ENCODE measurements around the gene TDO2.

TDO2 gene

DNA sequence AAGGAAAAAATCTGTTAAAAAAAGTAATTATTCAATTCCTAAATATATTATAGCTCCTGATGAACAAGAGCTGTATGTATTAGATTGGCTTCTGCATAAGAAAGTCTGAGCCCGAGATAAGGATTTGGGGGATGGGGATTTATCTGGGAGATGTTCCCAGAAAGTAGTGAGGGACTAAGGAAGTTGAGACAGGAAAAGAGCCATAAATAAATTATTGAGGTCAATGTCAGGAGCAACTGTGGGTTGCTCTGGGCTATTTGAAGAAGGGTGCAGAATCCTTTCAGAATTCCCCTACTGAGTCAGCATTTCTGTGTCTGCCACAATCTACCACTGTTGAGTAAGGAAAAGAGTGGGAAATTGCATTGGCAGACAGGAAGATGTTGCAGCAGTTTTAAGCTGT is 3.1 kb upstream of the TDO2 start:
- DNase-seq (ENCODE audit: low read depth) = no peak
- no peak for TF ChIP-seq MYC (IDR thresholded peaks at IDR 0.05; ENCODE audit: low read depth, low read length)
- TF ChIP-seq, protein P1, sequence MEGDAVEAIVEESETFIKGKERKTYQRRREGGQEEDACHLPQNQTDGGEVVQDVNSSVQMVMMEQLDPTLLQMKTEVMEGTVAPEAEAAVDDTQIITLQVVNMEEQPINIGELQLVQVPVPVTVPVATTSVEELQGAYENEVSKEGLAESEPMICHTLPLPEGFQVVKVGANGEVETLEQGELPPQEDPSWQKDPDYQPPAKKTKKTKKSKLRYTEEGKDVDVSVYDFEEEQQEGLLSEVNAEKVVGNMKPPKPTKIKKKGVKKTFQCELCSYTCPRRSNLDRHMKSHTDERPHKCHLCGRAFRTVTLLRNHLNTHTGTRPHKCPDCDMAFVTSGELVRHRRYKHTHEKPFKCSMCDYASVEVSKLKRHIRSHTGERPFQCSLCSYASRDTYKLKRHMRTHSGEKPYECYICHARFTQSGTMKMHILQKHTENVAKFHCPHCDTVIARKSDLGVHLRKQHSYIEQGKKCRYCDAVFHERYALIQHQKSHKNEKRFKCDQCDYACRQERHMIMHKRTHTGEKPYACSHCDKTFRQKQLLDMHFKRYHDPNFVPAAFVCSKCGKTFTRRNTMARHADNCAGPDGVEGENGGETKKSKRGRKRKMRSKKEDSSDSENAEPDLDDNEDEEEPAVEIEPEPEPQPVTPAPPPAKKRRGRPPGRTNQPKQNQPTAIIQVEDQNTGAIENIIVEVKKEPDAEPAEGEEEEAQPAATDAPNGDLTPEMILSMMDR (IDR thresholded peaks at IDR 0.05; ENCODE audit: low read depth, low read length) = no peak
- no peak for TF ChIP-seq POLR2A (IDR thresholded peaks at IDR 0.05; ENCODE audit: extremely low read depth, insufficient read length)
- TF ChIP-seq, protein P2, sequence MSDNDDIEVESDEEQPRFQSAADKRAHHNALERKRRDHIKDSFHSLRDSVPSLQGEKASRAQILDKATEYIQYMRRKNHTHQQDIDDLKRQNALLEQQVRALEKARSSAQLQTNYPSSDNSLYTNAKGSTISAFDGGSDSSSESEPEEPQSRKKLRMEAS (IDR thresholded peaks at IDR 0.05; ENCODE audit: low read depth, low read length) = no peak
- no peak overlapping the region for H3K4me3 ChIP-seq (ENCODE audit: low read depth, low read length)

GRCh38 chr4:155901013-155901412 is 2.5 kb upstream of the TDO2 start:
- DNase-seq (ENCODE audit: low read depth) = no peak
- no peak overlapping the region for H3K4me3 ChIP-seq (ENCODE audit: low read depth, low read length)
- TF ChIP-seq POLR2A (IDR thresholded peaks at IDR 0.05; ENCODE audit: extremely low read depth, insufficient read length) (no peak), MYC (IDR thresholded peaks at IDR 0.05; ENCODE audit: low read depth, low read length) (no peak)
- TF ChIP-seq, protein P2 (IDR thresholded peaks at IDR 0.05; ENCODE audit: low read depth, low read length) = no peak

GRCh38 chr4:155904331-155904730 is 835 bp downstream of the TDO2 start:
- H3K4me3 ChIP-seq (ENCODE audit: low read depth, low read length) = no peak overlapping the region
- DNase-seq (ENCODE audit: low read depth) = no peak
- TF ChIP-seq, protein P2 (IDR thresholded peaks at IDR 0.05; ENCODE audit: low read depth, low read length) = no peak
- TF ChIP-seq MYC (IDR thresholded peaks at IDR 0.05; ENCODE audit: low read depth, low read length) (no peak), POLR2A (IDR thresholded peaks at IDR 0.05; ENCODE audit: extremely low read depth, insufficient read length) (no peak)
- TF ChIP-seq, protein P1 (IDR thresholded peaks at IDR 0.05; ENCODE audit: low read depth, low read length) = no peak

GRCh38 chr4:155906554-155907247 is 3.2 kb downstream of the TDO2 start:
- H3K4me3 ChIP-seq (ENCODE audit: low read depth, low read length) = no peak overlapping the region
- no peak for TF ChIP-seq MYC (IDR thresholded peaks at IDR 0.05; ENCODE audit: low read depth, low read length)
- TF ChIP-seq, protein P1 (IDR thresholded peaks at IDR 0.05; ENCODE audit: low read depth, low read length) = no peak
- TF ChIP-seq POLR2A (IDR thresholded peaks at IDR 0.05; ENCODE audit: extremely low read depth, insufficient read length) = no peak
- TF ChIP-seq, protein P2 (IDR thresholded peaks at IDR 0.05; ENCODE audit: low read depth, low read length) = no peak
- DNase-seq (ENCODE audit: low read depth) = no peak

DNA sequence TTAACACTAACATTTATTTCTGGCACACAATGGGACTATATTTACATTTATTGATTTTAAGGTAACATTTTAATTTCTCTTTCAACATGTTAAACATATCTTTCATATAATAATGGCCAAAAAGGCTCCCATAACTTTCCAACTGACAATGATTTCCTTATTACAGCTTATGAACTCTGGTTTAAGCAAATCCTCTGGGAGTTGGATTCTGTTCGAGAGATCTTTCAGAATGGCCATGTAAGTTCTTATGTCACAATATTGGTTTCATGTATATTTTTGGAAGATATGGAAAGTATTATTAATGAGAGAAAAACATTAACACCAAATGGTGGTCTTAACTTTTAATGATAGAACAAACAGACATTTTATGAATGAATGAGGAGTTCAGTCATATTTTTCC is 4.1 kb downstream of the TDO2 start:
- TF ChIP-seq POLR2A (IDR thresholded peaks at IDR 0.05; ENCODE audit: extremely low read depth, insufficient read length) = no peak
- TF ChIP-seq, protein P2 (IDR thresholded peaks at IDR 0.05; ENCODE audit: low read depth, low read length) = no peak
- TF ChIP-seq, protein P1 (IDR thresholded peaks at IDR 0.05; ENCODE audit: low read depth, low read length) = no peak
- no peak for TF ChIP-seq MYC (IDR thresholded peaks at IDR 0.05; ENCODE audit: low read depth, low read length)
- no peak overlapping the region for H3K4me3 ChIP-seq (ENCODE audit: low read depth, low read length)
- no peak for DNase-seq (ENCODE audit: low read depth)
